Measurements from ENCODE around the gene PER2.
"Not testable (repeated sequence)": the region's sequence is repeated elsewhere in the genome, so short reads cannot be mapped to it uniquely, and the experiment has no call there.

PER2 gene

DNA sequence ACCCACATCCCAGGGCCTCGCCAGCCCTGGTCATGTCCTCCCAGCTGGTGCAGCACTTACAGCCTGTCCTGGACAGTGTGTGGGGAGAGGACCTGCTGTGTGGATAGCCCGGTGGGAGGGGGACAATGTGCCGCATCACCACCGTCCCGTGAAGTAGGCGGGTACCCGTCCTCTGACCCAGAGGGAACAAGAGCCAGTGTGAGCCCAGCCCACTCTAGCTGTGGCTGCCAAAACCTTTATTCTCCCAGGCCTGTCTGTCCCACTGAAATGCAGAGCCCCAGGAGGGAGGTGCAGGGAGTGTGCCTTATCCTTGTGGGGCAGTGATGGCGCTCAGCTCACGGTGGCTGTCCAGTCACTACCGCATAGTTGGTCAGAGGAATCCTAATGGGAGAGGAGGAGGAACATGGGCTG lies 33.6 kb upstream of the PER2 start:
- no peak for TF ChIP-seq POLR2A (IDR thresholded peaks at IDR 0.05; ENCODE audit: low read depth, low read length)
- FAIRE-seq (no peak), DNase-seq (ENCODE audit: insufficient read length, low spot score) (no peak)

DNA sequence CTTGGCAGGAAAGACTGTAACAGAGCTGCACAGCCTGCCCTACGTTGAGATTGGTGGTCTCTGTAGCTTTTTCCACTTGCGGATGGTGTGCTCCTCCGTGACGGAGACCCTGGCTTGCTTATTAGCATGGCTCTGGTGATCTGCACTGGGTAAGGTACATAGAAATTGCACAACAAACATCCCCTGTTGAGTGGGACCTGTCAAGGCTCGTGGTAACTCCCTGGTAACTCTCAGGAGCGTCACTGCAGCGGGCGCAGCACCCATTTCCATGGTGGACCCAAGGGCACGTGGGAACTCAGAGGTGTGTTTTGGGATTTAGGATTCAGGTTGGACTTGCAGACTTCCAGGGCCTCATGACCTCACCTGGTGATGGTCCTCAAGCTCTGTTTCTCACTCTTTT lies 33.1 kb upstream of the PER2 start:
- no peak for TF ChIP-seq POLR2A (IDR thresholded peaks at IDR 0.05; ENCODE audit: low read depth, low read length)
- FAIRE-seq: no peak
- DNase-seq (ENCODE audit: insufficient read length, low spot score): no peak

DNA sequence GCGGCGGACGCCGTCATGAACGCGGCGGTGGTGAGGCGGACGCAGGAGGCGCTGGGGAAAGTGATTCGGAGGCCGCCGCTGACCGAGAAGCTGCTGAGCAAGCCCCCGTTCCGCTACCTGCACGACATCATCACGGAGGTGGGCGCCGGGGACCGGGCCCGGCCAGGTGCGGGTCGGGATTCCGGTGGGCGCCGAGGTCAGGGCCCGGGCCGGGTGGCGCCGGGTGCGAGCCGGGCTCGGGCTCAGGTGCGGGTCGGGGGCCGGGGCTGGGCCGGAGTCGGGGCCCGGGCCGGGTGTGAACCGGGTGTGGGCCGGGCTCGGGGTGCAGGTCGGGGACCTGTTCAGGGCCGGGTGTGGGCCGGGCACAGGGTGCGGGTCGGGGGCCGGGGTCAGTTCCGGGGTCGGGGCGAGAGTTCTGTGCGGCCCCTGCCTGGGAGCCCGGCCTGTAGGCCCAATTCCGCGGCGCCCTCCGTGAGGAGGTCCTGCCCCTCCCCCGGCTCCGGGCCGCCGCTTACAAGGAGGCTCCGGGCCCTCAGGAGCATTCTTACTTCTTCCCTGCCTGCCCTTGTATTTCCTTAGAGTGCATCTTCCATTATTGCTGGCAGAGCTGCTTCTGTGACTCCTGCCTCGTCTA lies 32.4 kb upstream of the PER2 start:
- no peak for DNase-seq (ENCODE audit: insufficient read length, low spot score)
- FAIRE-seq: no peak
- TF ChIP-seq POLR2A (IDR thresholded peaks at IDR 0.05; ENCODE audit: low read depth, low read length): no peak

DNA sequence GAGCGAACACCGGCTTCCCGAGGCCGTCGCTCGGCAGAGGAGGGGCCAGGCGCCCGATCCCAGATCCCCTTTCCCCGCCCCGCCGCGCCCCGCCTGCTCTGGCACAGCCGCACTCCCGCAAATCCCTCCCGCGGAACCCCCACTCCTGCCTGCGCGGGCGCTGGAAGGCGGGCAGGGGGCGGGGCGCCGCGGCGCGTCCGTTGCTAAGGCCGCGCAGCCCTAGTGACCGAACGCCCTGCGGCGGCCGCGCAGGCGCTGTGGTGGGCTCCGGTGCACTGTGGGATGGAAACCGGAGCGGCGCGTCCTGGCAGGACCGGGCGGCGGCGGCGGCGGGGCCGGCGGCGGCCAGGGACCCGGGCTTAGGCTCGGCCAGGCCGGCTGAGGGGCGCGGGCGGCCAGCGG lies 31.8 kb upstream of the PER2 start, which contains the start of gene TRAF3IP1:
Gene TRAF3IP1, plus strand, starts transcription at position 273 of the 402 bp plus-strand sequence. CDS start 145 bp downstream, outside the sequence.
- FAIRE-seq (no peak), DNase-seq (ENCODE audit: insufficient read length, low spot score) (peak; percentile 96)
- peak; percentile 32; the same call in 1 of the 2 replicates for TF ChIP-seq POLR2A (IDR thresholded peaks at IDR 0.05; ENCODE audit: low read depth, low read length)

DNA sequence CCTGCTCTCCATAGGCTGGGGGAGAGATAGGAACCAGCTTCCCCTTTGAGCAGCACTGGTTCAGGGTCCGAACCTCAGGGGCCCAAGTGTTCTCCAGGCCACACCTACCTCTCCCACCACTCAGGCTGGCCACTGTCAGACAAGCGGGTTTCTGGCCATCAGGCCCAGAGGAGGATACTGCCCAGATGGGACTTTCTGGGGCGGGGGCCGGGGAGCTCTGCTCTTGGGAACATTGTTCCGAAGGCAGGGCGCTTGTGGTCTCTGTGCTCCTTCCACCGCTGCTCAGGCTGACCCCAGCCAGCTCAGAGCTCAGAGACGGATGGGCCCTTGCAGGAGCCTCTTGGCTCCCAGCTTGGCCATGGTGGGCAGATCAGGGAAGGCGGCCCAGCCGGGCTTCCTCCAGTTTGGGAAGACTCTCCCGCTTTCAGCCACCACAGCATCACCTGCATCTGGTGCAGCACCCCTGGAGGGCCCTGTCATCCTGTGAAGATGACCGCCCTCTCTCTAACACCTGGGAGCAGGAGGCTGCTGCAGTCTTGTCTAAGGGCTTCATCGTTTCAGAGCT lies 26.7 kb upstream of the PER2 start:
- no peak for TF ChIP-seq POLR2A (IDR thresholded peaks at IDR 0.05; ENCODE audit: low read depth, low read length)
- DNase-seq (ENCODE audit: insufficient read length, low spot score) (no peak), FAIRE-seq (no peak)

DNA sequence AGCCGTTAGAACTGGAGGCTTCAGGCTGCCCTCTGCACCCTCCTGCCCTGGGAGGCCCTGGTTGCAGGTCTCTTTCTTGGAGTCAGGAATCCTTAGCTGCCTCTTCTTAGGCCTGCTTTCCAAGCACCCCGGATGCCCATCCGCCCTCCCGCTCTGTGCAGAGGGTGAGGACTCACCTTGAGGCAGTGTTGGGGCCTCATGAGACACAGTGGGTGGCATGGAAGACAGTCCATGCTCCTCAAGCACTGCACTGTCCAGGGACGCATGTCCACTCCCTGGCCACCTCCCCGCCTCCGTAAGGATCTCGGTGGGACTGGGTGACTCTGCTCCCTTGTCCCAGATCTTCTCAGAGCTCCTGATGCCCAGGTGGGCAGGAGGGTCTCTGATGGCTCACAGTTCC lies 26.2 kb upstream of the PER2 start:
- FAIRE-seq (no peak), DNase-seq (ENCODE audit: insufficient read length, low spot score) (no peak)
- TF ChIP-seq POLR2A (IDR thresholded peaks at IDR 0.05; ENCODE audit: low read depth, low read length): no peak

DNA sequence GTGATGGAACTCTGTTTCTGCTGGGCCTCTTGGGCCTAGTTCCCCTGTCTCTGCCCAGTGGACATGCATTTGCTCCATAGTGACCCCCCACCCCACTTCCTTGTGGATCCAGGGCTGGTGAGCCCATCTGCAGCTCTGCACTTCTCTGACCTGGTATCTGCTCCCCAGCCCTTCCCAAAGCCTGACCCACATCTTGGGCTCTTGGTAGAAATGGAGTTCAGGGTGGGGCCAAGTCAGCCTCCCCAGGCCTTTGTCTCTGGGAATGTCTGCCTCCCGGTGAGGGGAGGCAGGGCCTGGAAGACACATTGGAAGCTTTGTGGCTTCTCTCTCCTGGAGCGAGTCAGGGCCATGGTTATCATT lies 25.6 kb upstream of the PER2 start:
- TF ChIP-seq POLR2A (IDR thresholded peaks at IDR 0.05; ENCODE audit: low read depth, low read length): no peak
- FAIRE-seq: no peak
- no peak for DNase-seq (ENCODE audit: insufficient read length, low spot score)

DNA sequence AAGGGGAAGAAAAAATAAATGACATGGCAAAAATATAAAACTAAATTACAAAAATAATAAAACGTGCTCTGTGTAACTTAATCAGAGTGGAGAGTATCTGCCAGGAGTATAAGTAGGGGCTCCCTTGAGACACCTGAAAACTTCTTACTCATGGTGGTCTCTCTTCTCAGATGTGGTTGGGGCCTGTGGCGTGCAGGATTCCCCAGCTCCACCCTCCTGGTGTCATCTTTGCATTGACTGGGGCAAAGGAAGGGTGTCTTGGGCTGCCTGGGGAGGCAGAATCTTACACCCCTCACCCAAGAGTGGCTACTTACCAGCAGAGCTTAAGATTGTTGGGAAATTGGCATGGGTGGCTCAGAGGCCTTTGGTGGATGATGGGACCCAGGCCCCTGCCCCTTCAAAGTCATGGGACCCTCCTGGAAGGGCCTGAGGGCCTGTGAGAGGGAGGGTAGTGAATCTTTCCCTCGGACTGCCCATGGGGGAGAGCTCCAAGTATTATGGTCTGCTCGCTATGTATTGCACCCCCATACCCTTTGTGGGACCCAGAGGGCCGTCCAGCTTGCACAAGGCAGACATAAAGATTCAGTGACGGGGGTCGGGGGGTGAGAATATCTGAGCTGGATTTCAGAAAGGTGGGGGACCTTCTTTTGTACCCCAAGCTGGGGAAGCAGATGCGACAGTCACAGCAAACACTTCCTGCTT lies 25.0 kb upstream of the PER2 start:
- DNase-seq (ENCODE audit: insufficient read length, low spot score): no peak
- no peak for TF ChIP-seq POLR2A (IDR thresholded peaks at IDR 0.05; ENCODE audit: low read depth, low read length)
- no peak for FAIRE-seq

DNA sequence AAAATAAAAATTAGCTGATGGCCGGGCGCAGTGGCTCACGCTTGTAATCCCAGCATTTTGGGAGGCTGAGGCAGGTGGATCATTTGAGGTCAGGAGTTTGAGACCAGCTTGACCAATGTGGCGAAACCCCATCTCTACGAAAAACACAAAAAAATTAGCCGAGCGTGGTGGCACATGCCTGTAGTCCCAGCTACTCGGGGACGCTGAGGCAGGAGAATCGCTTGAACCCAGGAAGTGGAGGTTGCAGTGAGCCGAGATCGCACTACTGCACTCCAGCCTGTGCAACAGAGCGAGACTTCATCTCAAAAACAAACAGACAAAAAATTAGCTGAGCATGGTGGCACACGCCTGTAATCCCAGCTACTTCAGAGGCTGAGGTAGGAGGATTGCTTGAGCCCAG lies 22.3 kb upstream of the PER2 start:
- not testable (repeated sequence) for DNase-seq (ENCODE audit: insufficient read length, low spot score); FAIRE-seq

DNA sequence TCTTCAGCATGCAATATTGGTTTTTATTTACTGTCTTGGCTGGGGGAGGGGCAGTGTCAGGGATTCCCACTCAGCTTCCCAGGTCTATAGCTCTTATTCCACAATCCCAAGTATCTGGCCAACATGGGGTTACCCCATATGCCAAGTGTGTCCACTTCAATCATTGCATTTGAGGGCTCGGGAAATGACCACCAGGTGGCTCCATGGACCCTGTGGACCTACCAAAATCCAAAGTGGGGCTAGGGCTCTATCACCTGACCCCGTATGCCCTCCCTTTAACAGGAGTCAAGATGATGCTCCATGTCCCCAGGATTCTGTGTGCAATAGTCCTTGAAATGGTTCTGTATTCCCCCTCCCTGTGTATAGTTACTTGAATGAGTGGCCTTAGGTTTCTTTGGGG lies 19.8 kb upstream of the PER2 start:
- FAIRE-seq (no peak), DNase-seq (ENCODE audit: insufficient read length, low spot score) (no peak)
- no peak for TF ChIP-seq POLR2A (IDR thresholded peaks at IDR 0.05; ENCODE audit: low read depth, low read length)

DNA sequence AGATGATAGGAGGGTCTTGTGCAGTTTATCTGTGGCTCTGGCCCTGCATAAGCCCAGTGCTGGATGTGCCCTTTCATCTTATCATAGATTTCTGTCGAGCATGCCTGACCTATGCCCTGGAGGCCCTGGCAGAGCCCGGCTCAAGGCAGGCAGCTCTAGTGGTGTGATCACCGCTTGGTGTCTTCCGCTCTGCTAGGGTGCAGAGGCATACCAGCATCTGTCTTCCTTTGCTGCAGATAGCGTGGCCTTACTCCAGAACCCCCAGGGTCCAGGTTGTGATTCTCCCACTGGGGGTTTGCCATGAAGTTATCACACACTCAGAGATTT lies 18.2 kb upstream of the PER2 start:
- DNase-seq (ENCODE audit: insufficient read length, low spot score) (no peak), FAIRE-seq (no peak)
- no peak for TF ChIP-seq POLR2A (IDR thresholded peaks at IDR 0.05; ENCODE audit: low read depth, low read length)

DNA sequence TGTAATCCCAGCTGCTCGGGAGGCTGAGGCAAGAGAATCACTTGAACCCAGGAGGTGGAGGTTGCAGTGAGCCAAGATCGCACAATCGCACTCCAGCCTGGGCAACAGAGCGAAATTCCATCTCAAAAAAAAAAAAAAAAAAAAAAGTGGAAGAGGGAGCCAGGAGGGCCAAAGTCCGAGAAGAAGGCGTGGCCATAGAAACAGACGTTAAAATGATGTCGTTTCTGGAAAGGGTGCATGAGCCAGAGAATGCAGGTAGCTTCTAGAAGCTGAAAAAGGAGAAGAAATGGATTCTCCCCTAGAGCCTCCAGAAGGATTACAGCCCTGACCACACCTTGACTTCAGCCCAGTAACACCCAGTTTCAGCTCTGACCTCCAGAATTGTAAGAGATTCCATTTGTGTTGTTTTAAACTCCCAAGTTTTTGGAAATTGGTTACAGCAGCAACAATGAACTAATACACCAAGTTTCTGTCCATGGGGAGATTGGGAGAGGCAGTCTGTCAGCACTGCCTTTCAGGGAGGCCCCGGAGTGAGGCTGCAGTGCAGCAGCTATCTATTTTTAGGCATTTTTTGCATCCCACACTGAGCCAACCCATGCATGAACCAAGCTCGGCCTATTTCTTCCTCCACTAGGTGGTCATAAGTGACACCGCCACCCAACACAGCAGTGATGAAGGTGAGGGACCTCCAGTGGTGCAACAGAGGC lies 17.7 kb upstream of the PER2 start:
- FAIRE-seq: no peak
- TF ChIP-seq POLR2A (IDR thresholded peaks at IDR 0.05; ENCODE audit: low read depth, low read length): no peak

DNA sequence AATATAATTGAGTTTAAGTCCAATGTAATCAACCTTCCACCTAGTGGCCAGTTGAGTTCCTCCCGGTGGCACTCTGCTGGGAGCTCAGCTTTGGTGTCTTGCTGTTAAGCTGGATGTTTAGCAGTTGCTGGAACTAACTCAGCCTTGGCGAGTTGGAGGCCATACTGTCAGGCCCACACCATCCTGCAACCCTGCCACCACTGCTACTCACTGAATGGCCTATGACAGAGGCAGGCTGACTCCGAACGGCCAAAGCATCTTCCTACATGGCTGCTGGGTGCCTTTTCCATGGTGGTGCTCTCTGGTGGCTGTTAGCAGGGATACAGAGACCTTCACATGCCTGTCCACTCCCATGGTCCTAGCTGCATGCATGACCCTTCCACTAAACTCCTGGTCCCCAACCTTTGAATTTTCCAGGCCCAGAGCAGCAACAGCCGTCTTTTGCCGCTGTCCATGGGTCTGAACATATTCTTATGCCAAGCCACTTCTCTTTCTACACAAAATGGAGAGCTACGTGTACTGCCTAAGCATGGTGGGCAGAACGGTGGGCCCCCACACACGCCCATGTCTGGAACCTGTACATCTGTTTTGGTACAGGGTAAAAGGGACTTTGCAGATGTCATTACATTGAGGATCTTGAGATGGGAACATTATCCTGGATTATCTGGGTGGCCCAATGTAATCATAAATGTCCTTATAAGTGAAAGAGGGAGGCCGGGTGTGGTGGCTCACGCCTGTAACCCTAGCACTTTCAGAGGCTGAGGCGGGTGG lies 16.9 kb upstream of the PER2 start:
- no peak for FAIRE-seq
- no peak for DNase-seq (ENCODE audit: insufficient read length, low spot score)

More for the DNA sequence above, 17.7 kb upstream of the PER2 start:
- no peak for DNase-seq (ENCODE audit: insufficient read length, low spot score)

DNA sequence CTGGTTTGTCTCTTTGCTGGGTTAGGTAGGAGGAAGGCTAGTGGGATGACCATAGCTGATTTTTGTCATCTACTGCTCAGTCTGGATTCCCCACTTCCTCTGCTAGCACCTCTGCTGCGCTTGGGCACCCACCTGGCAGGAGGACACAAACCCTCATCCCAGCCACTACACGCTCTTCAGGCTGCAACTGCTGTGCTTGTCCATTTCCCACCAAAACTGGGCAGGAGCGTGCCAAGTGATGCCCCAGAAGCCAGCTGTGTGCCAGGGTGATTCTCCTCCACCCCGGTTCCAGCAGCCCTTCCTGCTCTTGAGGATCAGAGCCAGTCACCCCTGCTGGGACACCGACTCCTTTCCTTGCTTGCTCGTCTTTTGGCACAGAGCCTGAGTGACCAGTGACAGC lies 15.7 kb upstream of the PER2 start:
- TF ChIP-seq POLR2A (IDR thresholded peaks at IDR 0.05; ENCODE audit: low read depth, low read length): no peak
- FAIRE-seq: no peak
- DNase-seq (ENCODE audit: insufficient read length, low spot score): no peak

More for the DNA sequence above, 16.9 kb upstream of the PER2 start:
- TF ChIP-seq POLR2A (IDR thresholded peaks at IDR 0.05; ENCODE audit: low read depth, low read length): no peak
